ENCODE measurements around the gene AP3S2. TPM values are rescaled to one million over a fixed set of nuclear protein-coding genes. Genes with fewer than 3 reads are reported as not detected.
A peak's percentile ranks its signal among the peaks of the same experiment; 100 is the strongest.

AP3S2 gene
- total and polyA plus RNA-seq, 2 of the 8 experiments (the other 6 are each of a cell fraction or from before 2014, with no cell fraction given) = 19.2 to 45.4 TPM

DNA sequence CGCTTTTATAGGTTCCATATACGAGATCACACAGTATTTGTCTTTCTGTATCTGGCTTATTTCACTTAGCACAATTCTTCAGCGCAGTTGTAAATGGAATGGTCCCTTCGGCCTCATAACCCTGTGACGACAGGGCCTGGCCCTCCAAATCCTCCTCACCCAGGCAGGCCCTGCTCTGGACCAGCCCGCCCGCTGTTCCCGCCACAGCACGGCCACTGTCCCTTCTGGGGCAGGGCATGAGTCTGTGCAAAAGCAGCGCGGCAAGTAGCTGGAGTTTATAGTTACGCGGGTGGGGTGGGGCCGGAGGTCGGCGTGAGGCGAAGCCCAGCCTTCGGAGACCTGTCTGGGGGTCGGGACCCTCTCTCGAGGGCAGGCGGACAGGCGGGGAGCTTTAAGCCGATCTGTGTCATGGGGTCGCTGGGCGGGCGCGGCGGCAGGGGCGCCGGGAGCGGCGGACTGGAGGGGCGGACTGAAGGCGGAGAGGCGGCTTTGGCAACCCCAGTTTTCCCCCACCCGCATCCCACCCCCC, 18.4 kb upstream of the AP3S2 start:
- Histone ChIP-seq H3K27me3 (replicated peaks in 1 of 4; ENCODE audit: control insufficient read depth in 3 of 4, extremely low read depth in 1 of 4, insufficient read depth in 3 of 4, low read length in 3 of 4) (0 out of 7 replicates have a peak, but pooled peaks cover 0 to 4% (median 2%) of the 10 kb centered on the region in 4 experiments), H3K4ac (replicated peaks; ENCODE audit: insufficient read length, low read depth, low read length) (no peak overlapping the region), H3K23me2 (ENCODE audit: low read depth, low read length) (peaks cover 11% of the 10 kb centered on the region; the same call in 1 of the 2 replicates), H2BK20ac (ENCODE audit: low read length) (no peak overlapping the region), H3K9me3 (ENCODE audit: insufficient read depth in 2 of 2, low read depth in 1 of 2, low read length in 1 of 2) (no peaks in the 10 kb centered on the region), H2AK5ac (ENCODE audit: low read depth, low read length) (no peak overlapping the region), H2BK12ac (ENCODE audit: low read depth, low read length) (no peak overlapping the region), H3K79me1 (ENCODE audit: low read depth, low read length) (no peaks in the 10 kb centered on the region), H3K27ac (ENCODE audit: low read depth, low read length) (no peak overlapping the region), H4K8ac (ENCODE audit: extremely low read depth, insufficient read depth, low read length) (peak overlapping the region; percentile 95), H3K14ac (ENCODE audit: insufficient read length) (no peak overlapping the region), H4K20me1 (replicated peaks in 1 of 2; ENCODE audit: control insufficient read depth in 1 of 2, insufficient read depth in 2 of 2, low read length in 2 of 2) (no peaks in the 10 kb centered on the region), H3K4me3 (ENCODE audit: extremely low read depth in 1 of 4, insufficient read depth in 2 of 4, low read depth in 3 of 4, low read length in 4 of 4) (peak overlapping the region; percentile 48 to 72 (median 54)), H3K56ac (replicated peaks; ENCODE audit: insufficient read length, low read depth, low read length) (peak overlapping the region; percentile 26), H2BK120ac (replicated peaks; ENCODE audit: low read depth, low read length) (no peak overlapping the region), H3K9ac (replicated peaks in 1 of 4; ENCODE audit: extremely low read depth in 1 of 4, low read depth in 3 of 4, low read length in 3 of 4) (peak overlapping the region in 3 of 4 experiments; percentile 42 to 71 (median 53); a peak in 6 of 7 replicates), H3K18ac (ENCODE audit: extremely low read depth, low read length) (peak overlapping the region; percentile 78), H3K23ac (ENCODE audit: insufficient read length) (no peak overlapping the region), H3K36me3 (ENCODE audit: control insufficient read depth in 2 of 4, insufficient read depth in 4 of 4, low read length in 3 of 4) (no peaks in the 10 kb centered on the region), H4K91ac (replicated peaks; ENCODE audit: insufficient read length, low read length) (no peak overlapping the region), H3K4me2 (ENCODE audit: insufficient read depth in 1 of 2, low read depth in 2 of 2, low read length in 2 of 2) (peak overlapping the region; percentile 60 to 80), H4K5ac (ENCODE audit: insufficient read length, low read depth, low read length) (peak overlapping the region; percentile 73), H3K79me2 (ENCODE audit: control insufficient read depth in 1 of 2, insufficient read depth in 2 of 2, low read length in 2 of 2) (no peaks in the 10 kb centered on the region), H3K4me1 (replicated peaks in 1 of 4; ENCODE audit: control insufficient read depth in 3 of 4, insufficient read depth in 4 of 4, low read length in 3 of 4) (peaks cover 3 to 9% (median 6%) of the 10 kb centered on the region in 4 experiments; a peak in 6 of 7 replicates), H2BK15ac (ENCODE audit: low read length) (no peak overlapping the region; the same call in 1 of the 2 replicates), H2BK5ac (ENCODE audit: low read depth, low read length) (no peak overlapping the region), H2AFZ (ENCODE audit: low read length) (no peak overlapping the region)
- ChIA-PET POLR2A (ENCODE audit: partially characterized antibody) (interaction anchor here (0.5 to 1.8 kb wide), 10 partner anchors 9 to 162 kb away, joined by 3 to 9 read pairs (median 3); partner anchors contain the start of gene AP3S2), CTCF (ENCODE audit: partially characterized antibody) (interaction anchor here (0.9 to 5.6 kb wide), 8 partner anchors 10 to 309 kb away, joined by 3 to 27 read pairs (median 4); no protein-coding TSS in a partner anchor)
- no peak for FAIRE-seq
- 20% methylated on average over 23 of the region's 36 CpGs; no CpG with 5 or more reads in 1 of the 2 experiments for WGBS, 2 experiments (ENCODE audit: extremely low coverage in 1 of 2, insufficient coverage in 1 of 2, insufficient read length in 1 of 2, insufficient replicate concordance in 2 of 2, low coverage in 1 of 2, low lambda C conversion rate in 2 of 2, missing lambda C conversion rate in 1 of 2)
- peak in 1 of 2 experiments; percentile 73 for DNase-seq (ENCODE audit: low read depth in 1 of 2, low spot score in 2 of 2)
